Neural crest cell (in vitro differentiated cells): Measurements from ENCODE around the gene ASPDH. TPM values are rescaled to one million over a fixed set of nuclear protein-coding genes. Genes with fewer than 3 reads are reported as not detected.

Experiments used
- DNase-seq: peaks from one replicate; pipeline ENCODE4 v3.0.0; 2021; ENCODE audit warnings: low read depth, mixed read lengths, low spot score
- H3K27ac Mint-ChIP-seq: one replicate; pipeline ENCODE4 v1.8.0; 2021; ENCODE audit warnings: mild to moderate bottlenecking, mixed read lengths; ENCODE audit not compliant: unreplicated experiment
- H3K27me3 Mint-ChIP-seq: 2 replicates; pipeline ENCODE4 v1.8.0; 2021; ENCODE audit warnings: low read depth, mild to moderate bottlenecking, mixed read lengths
- H3K36me3 Mint-ChIP-seq: 2 replicates; pipeline ENCODE4 v1.8.0; 2021; ENCODE audit warnings: low read depth, mild to moderate bottlenecking, mixed read lengths
- H3K4me1 Mint-ChIP-seq: 2 replicates; pipeline ENCODE4 v1.8.0; 2021; ENCODE audit warnings: mixed read lengths
- H3K4me3 Mint-ChIP-seq: one replicate; pipeline ENCODE4 v1.8.0; 2021; ENCODE audit warnings: mild to moderate bottlenecking, mixed read lengths
- H3K9me3 Mint-ChIP-seq: 2 replicates; pipeline ENCODE4 v1.8.0; 2021; ENCODE audit warnings: mixed read lengths
- CTCF ChIP-seq: fragments of 200-600 bp; sonication (generic); conservative IDR thresholded peaks from 2 replicates; pipeline ENCODE4 v1.5.0; 2021; ENCODE audit warnings: antibody characterized with exemption, mild to moderate bottlenecking
- total RNA-seq: library from RNA; stranded (reverse); gene quantifications from 2 replicates; pipeline ENCODE4 v1.2.1, GENCODE V29; 2021

ASPDH gene
- total RNA-seq, 1 donor from 2014 or later = 1.2 TPM

- no peaks in the 10 kb centered on the region for H3K9me3 Mint-ChIP-seq
- H3K27me3 Mint-ChIP-seq = peaks cover 8% of the 10 kb centered on the region
- H3K4me3 Mint-ChIP-seq = peak overlapping the region; percentile 84
- DNase-seq = no peak
- no peak for TF ChIP-seq CTCF
- H3K27ac Mint-ChIP-seq = peak overlapping the region; percentile 86
- H3K4me1 Mint-ChIP-seq = peaks cover 40% of the 10 kb centered on the region
- H3K36me3 Mint-ChIP-seq = no peaks in the 10 kb centered on the region
Measured at GRCh38 chr19:50508843-50509190, 4.9 kb downstream of the ASPDH start.

DNA sequence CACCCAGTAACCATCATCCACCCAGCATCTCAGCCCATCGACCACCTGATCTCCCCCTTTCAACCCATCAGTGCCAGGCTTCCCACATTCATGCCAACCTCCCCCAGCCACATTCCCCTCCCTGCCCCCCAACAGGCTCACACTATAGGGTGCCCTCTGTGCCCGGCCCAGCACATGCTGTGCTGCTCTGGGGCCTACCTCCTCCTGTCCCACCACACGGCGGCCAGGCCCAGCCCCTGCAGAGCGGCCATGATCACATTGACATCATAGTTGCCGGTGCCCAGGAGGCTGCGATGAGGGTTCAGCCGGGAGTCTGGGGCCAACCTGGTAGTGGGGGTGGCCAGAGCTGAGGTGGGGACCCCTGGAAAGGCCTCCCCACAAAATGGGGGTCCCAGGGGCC, 6.3 kb downstream of the ASPDH start:
- no peak overlapping the region for H3K4me3 Mint-ChIP-seq
- DNase-seq = no peak
- H3K9me3 Mint-ChIP-seq = no peaks in the 10 kb centered on the region
- H3K36me3 Mint-ChIP-seq = no peaks in the 10 kb centered on the region
- peaks cover 8% of the 10 kb centered on the region for H3K27me3 Mint-ChIP-seq
- H3K27ac Mint-ChIP-seq = no peak overlapping the region
- TF ChIP-seq CTCF = no peak
- H3K4me1 Mint-ChIP-seq = peaks cover 33% of the 10 kb centered on the region

- Mint-ChIP-seq H3K27ac (no peak overlapping the region), H3K4me1 (peaks cover 30% of the 10 kb centered on the region), H3K36me3 (no peaks in the 10 kb centered on the region), H3K9me3 (no peaks in the 10 kb centered on the region), H3K27me3 (peaks cover 11% of the 10 kb centered on the region), H3K4me3 (no peak overlapping the region)
- TF ChIP-seq CTCF = no peak
- DNase-seq = no peak
Measured at GRCh38 chr19:50506700-50507099, 7.0 kb downstream of the ASPDH start.

DNA sequence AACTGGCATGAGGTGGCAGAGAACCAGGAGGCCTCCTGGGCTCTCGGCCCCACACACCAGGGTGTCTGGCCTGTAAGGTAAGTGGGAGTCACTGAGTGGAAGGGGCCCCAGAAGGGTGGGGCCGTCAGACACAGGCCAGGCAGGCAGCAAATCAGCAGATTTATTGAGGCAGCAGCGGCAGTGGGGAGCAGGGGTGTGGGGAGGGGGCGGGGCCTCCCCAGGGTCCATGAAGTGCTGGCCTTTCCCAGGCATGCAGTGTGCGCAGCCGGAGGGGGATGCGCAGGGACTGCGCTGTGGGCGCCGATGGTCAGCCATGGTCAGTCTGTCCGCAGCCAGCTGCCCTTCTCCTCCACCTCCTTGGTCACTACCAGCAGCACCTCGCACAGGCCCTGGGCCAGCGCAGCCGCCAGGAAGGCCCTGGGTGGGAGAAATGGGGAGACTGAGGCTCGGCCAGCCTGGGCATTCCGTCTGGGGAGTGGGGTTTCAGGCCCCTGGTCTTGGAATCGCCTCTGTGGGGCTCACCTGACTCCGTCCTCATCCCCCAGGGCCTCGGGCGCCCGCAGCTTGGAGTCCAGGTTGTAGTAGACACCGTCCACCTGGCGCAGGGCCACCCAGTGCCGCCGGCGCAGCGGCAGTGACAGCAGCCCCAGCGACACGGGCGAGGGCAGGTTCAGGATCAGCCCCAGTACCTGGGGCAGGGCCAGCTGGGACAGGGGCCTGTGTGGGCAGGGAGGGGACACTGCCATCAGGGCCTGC, 7.7 kb downstream of the ASPDH start:
- Mint-ChIP-seq H3K9me3 (no peaks in the 10 kb centered on the region), H3K27ac (no peak overlapping the region), H3K4me1 (peaks cover 24% of the 10 kb centered on the region), H3K4me3 (no peak overlapping the region), H3K36me3 (no peaks in the 10 kb centered on the region), H3K27me3 (peaks cover 9% of the 10 kb centered on the region)
- DNase-seq = no peak
- TF ChIP-seq CTCF = no peak

DNA sequence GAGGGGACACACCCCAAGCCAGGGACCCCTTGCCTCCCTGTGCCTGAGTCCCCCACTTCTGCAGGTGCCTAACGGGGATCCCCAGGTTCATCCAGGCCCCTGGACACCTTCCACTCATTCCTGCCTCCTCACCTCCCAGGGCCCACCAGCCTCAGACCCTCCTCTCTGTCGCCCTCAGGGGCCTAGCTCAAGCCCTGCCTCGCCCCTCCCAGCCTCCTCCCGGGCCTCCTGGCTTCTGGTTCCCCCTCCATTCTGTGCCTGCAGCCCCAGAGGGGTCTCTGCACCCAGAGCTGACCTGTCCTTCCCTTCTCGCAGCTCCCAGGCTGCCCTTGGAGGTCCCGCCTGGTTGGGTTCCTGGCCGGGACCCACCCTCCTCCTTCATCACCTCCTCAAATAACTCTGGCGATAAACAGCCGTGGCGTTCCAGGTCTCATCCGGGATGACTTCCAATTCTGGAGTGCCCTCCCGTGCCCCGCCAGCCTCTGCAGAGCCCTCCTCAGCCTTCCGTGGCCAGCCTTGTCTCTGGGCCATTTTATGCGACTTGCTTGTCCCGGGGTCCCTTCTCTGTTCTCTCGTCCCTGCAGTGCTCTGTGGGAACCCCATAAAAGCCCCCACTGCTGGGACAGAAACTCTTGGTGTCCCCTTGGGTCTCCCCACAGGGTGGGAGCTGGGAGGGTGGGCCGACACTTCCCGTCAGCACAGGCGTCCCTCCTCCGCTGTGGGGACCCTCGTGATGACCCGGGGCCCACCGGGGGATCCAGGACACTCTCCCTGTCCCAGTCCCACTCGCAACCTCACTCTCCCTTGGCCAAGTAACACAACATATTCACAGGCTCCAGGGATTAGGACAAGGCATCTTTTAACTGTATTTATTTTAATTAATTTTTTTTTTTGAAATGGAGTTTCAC, 11.9 kb downstream of the ASPDH start:
- no peaks in the 10 kb centered on the region for H3K9me3 Mint-ChIP-seq
- no peak for DNase-seq

More for the DNA sequence above, 11.9 kb downstream of the ASPDH start:
- Mint-ChIP-seq H3K27me3 (peaks cover 6% of the 10 kb centered on the region), H3K4me1 (no peaks in the 10 kb centered on the region), H3K4me3 (no peak overlapping the region), H3K27ac (no peak overlapping the region), H3K36me3 (no peaks in the 10 kb centered on the region)
- no peak for TF ChIP-seq CTCF
